ENCODE results near the gene UBXN4. TPM values are rescaled to one million over a fixed set of nuclear protein-coding genes. Genes with fewer than 3 reads are reported as not detected.

The UBXN4 gene
- total RNA-seq, 2 experiments from 2014 or later, result 55.4 to 88.2 TPM

DNA sequence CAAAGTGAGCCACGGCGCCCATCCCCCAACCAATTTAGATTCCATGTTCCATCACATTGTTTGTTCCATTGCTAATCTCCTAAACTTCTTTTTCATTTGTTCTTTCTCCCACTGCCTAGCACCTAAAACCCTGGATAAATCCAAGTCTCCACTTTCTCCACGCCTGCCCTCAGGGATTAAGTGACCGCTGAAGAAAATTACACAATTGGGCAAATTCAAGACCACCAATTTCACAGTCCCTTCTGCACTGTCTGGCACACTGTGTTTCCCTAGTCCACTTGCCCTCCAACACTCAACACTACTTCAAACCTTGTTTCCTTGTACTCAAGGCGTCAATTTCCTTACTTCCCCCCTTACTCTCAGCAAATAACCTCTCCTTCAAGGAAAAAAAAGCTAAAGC, 5.1 kb upstream of the UBXN4 start:
- POLR2A ChIA-PET, result interaction anchor here (0.7 kb wide), 1 partner anchor 26 kb away, joined by 3 read pairs; no protein-coding TSS in a partner anchor
- CTCF ChIA-PET (ENCODE audit: unreplicated experiment), result no interaction called here
- intact Hi-C loops (cut with micrococcal nuclease; ENCODE audit: unreplicated experiment), result no loop called here

DNA sequence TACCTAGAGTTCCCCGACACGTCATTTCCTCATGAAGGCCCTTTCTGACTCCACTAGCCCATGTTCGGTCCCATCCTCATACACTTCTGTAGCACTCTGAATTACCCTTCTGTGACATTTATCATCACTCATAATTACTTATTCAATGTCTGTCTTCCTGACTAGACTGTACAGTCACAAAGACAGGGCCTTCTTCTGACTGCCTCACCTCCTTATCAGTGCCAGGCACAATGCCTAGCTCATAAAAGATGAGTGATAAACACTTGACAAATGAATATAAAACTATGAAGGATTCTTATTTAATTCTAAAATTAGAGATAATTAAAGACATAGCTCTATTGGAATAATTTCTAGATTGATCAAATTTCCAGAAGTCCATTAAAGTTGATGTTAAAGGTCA, 1.4 kb upstream of the UBXN4 start:
- POLR2A ChIA-PET, result interaction anchor here (0.5 to 1.9 kb wide), 6 partner anchors 12 to 410 kb away, joined by 3 to 14 read pairs (median 4); partner anchors contain the start of genes R3HDM1 and ZRANB3
- H2AFZ ChIP-seq (ENCODE audit: low read length), result peak overlapping the region; percentile 84; the same call in 1 of the 2 replicates
- BruUV-seq (replicated peaks), result no TSS peak
- CTCF ChIA-PET (ENCODE audit: unreplicated experiment), result no interaction called here
- intact Hi-C loops (cut with micrococcal nuclease; ENCODE audit: unreplicated experiment), result loop anchor here (5.0 kb wide), 3 partner anchors 652 to 1003 kb away; partner anchors contain the start of gene RAB3GAP1
- H4K20me1 ChIP-seq (ENCODE audit: insufficient read depth, low read length), result peaks cover 22% of the 10 kb centered on the region
- H3K9me2 ChIP-seq (ENCODE audit: insufficient read depth, low read length), result 0 out of 2 replicates have a peak, but pooled peaks cover 3% of the 10 kb centered on the region
- H3K9me3 ChIP-seq (ENCODE audit: low read length), result no peaks in the 10 kb centered on the region
- DNase-seq (ENCODE audit: low spot score), result no peak
- peaks cover 14% of the 10 kb centered on the region for H3K36me3 ChIP-seq (ENCODE audit: insufficient read depth, low read length)
- H3K79me2 ChIP-seq (ENCODE audit: insufficient read depth, low read depth, low read length), result peaks cover 30% of the 10 kb centered on the region
- H3K4me2 ChIP-seq (ENCODE audit: low read length), result no peak overlapping the region
- no peak overlapping the region for H3K4me3 ChIP-seq (ENCODE audit: low read depth, low read length, poor library complexity, severe bottlenecking)
- H3K4me1 ChIP-seq (ENCODE audit: insufficient read depth, low read length, poor library complexity, severe bottlenecking), result peaks cover 17% of the 10 kb centered on the region
- no peak overlapping the region for H3K27ac ChIP-seq (ENCODE audit: low read depth, low read length, poor library complexity, severe bottlenecking)
- no peak for TF ChIP-seq EZH2phosphoT487 (IDR thresholded peaks at IDR 0.05; ENCODE audit: borderline replicate concordance, low read depth, low read length)
- TF ChIP-seq, protein P1, sequence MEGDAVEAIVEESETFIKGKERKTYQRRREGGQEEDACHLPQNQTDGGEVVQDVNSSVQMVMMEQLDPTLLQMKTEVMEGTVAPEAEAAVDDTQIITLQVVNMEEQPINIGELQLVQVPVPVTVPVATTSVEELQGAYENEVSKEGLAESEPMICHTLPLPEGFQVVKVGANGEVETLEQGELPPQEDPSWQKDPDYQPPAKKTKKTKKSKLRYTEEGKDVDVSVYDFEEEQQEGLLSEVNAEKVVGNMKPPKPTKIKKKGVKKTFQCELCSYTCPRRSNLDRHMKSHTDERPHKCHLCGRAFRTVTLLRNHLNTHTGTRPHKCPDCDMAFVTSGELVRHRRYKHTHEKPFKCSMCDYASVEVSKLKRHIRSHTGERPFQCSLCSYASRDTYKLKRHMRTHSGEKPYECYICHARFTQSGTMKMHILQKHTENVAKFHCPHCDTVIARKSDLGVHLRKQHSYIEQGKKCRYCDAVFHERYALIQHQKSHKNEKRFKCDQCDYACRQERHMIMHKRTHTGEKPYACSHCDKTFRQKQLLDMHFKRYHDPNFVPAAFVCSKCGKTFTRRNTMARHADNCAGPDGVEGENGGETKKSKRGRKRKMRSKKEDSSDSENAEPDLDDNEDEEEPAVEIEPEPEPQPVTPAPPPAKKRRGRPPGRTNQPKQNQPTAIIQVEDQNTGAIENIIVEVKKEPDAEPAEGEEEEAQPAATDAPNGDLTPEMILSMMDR (conservative IDR thresholded peaks at IDR 0.05; ENCODE audit: low read length), result no peak

More for the DNA sequence above, 5.1 kb upstream of the UBXN4 start:
- no peak overlapping the region for H3K27ac ChIP-seq (ENCODE audit: low read depth, low read length, poor library complexity, severe bottlenecking)
- no peak overlapping the region for H3K4me3 ChIP-seq (ENCODE audit: low read depth, low read length, poor library complexity, severe bottlenecking)
- no peaks in the 10 kb centered on the region for H3K36me3 ChIP-seq (ENCODE audit: insufficient read depth, low read length)
- no peak overlapping the region for H3K4me2 ChIP-seq (ENCODE audit: low read length)
- H3K4me1 ChIP-seq (ENCODE audit: insufficient read depth, low read length, poor library complexity, severe bottlenecking), result no peaks in the 10 kb centered on the region
- no peaks in the 10 kb centered on the region for H4K20me1 ChIP-seq (ENCODE audit: insufficient read depth, low read length)
- no peak for DNase-seq (ENCODE audit: low spot score)
- BruUV-seq (replicated peaks), result no TSS peak
- H3K9me2 ChIP-seq (ENCODE audit: insufficient read depth, low read length), result 0 out of 2 replicates have a peak, but pooled peaks cover 3% of the 10 kb centered on the region
- no peak overlapping the region for H2AFZ ChIP-seq (ENCODE audit: low read length)
- no peaks in the 10 kb centered on the region for H3K79me2 ChIP-seq (ENCODE audit: insufficient read depth, low read depth, low read length)
- no peaks in the 10 kb centered on the region for H3K9me3 ChIP-seq (ENCODE audit: low read length)
- TF ChIP-seq EZH2phosphoT487 (IDR thresholded peaks at IDR 0.05; ENCODE audit: borderline replicate concordance, low read depth, low read length), result no peak
- TF ChIP-seq, protein P1 (conservative IDR thresholded peaks at IDR 0.05; ENCODE audit: low read length), result no peak

DNA sequence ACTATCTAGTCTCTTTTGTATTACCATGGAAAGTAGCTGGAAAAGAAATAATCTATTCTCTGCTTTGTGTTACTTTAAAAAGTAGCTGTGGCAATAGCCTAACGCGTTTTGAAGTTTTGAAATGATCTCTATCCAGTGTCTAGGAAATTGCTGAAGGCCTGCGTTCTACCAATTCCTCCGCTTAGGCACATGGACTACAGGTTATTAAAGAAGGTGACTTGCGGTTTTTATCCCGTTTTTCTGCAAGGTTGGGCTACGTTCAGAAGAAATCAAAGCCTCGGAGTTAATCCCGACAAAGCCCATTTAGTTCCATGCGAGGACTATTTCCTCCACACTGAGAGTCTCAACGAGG, 636 bp upstream of the UBXN4 start:
- Histone ChIP-seq H3K4me3 (ENCODE audit: low read depth, low read length, poor library complexity, severe bottlenecking) (no peak overlapping the region), H3K27ac (ENCODE audit: low read depth, low read length, poor library complexity, severe bottlenecking) (no peak overlapping the region), H3K36me3 (ENCODE audit: insufficient read depth, low read length) (peaks cover 22% of the 10 kb centered on the region), H3K4me2 (ENCODE audit: low read length) (no peak overlapping the region), H3K9me3 (ENCODE audit: low read length) (no peaks in the 10 kb centered on the region), H2AFZ (ENCODE audit: low read length) (peak overlapping the region; percentile 84; the same call in 1 of the 2 replicates), H3K79me2 (ENCODE audit: insufficient read depth, low read depth, low read length) (peaks cover 38% of the 10 kb centered on the region), H3K4me1 (ENCODE audit: insufficient read depth, low read length, poor library complexity, severe bottlenecking) (peaks cover 17% of the 10 kb centered on the region), H3K9me2 (ENCODE audit: insufficient read depth, low read length) (0 out of 2 replicates have a peak, but pooled peaks cover 3% of the 10 kb centered on the region), H4K20me1 (ENCODE audit: insufficient read depth, low read length) (peaks cover 24% of the 10 kb centered on the region)
- no peak for TF ChIP-seq EZH2phosphoT487 (IDR thresholded peaks at IDR 0.05; ENCODE audit: borderline replicate concordance, low read depth, low read length)
- TF ChIP-seq, protein P1 (conservative IDR thresholded peaks at IDR 0.05; ENCODE audit: low read length), result no peak
- DNase-seq (ENCODE audit: low spot score), result no peak
- CTCF ChIA-PET (ENCODE audit: unreplicated experiment), result interaction anchor here (0.6 kb wide), 2 partner anchors 98 to 268 kb away, joined by 4 to 20 read pairs; no protein-coding TSS in a partner anchor
- no TSS peak for BruUV-seq (replicated peaks)
- intact Hi-C loops (cut with micrococcal nuclease; ENCODE audit: unreplicated experiment), result loop anchor here (1.0 to 5.0 kb wide), 5 partner anchors 211 to 1004 kb away; partner anchors contain the start of genes CCNT2 and RAB3GAP1
- POLR2A ChIA-PET, result interaction anchor here (0.6 to 1.9 kb wide), 12 partner anchors 13 to 1255 kb away, joined by 3 to 14 read pairs (median 3); no protein-coding TSS in a partner anchor

Measured in OCI-LY7 (cell line).